Endodermal cell (in vitro differentiated cells): ENCODE results near the gene TRMT10B. TPM values are rescaled to one million over a fixed set of nuclear protein-coding genes. Genes with fewer than 3 reads are reported as not detected.

Experiments used
- DNase-seq: peaks from one replicate; pipeline ENCODE4 v3.0.0-alpha.2; 2017
- H3K27ac ChIP-seq: 2 replicates; pipeline ENCODE4 v1.5.1; 2013; ENCODE audit warnings: mild to moderate bottlenecking, low read depth, low read length, moderate library complexity
- H3K27me3 ChIP-seq: 2 replicates; pipeline ENCODE4 v1.6.1; 2013; ENCODE audit warnings: mild to moderate bottlenecking, low read length, moderate library complexity; ENCODE audit not compliant: insufficient read depth, control insufficient read depth, poor library complexity, severe bottlenecking
- H3K36me3 ChIP-seq: 2 replicates; pipeline ENCODE4 v1.7.0; 2013; ENCODE audit warnings: mild to moderate bottlenecking, low read length, moderate library complexity; ENCODE audit not compliant: control insufficient read depth, insufficient read depth
- H3K4me1 ChIP-seq: one replicate; pipeline ENCODE4 v1.7.0; 2013; ENCODE audit warnings: low read length; ENCODE audit not compliant: control insufficient read depth, insufficient read depth
- H3K4me3 ChIP-seq: 2 replicates; pipeline ENCODE4 v1.5.1; 2013; ENCODE audit warnings: mild to moderate bottlenecking, low read length, moderate library complexity
- H3K9ac ChIP-seq: 2 replicates; pipeline ENCODE4 v1.6.1; 2013; ENCODE audit warnings: mild to moderate bottlenecking, low read length, moderate library complexity; ENCODE audit not compliant: poor library complexity, severe bottlenecking; ENCODE audit errors: extremely low read depth
- H3K9me3 ChIP-seq: 2 replicates; pipeline ENCODE4 v1.6.1; 2013; ENCODE audit warnings: mild to moderate bottlenecking, low read length, moderate library complexity; ENCODE audit not compliant: control insufficient read depth
- H3K27ac Mint-ChIP-seq: 2 replicates; pipeline ENCODE4 v1.8.0; 2020; ENCODE audit warnings: mixed read lengths
- H3K27me3 Mint-ChIP-seq: 2 replicates; pipeline ENCODE4 v1.8.0; 2021; ENCODE audit warnings: mild to moderate bottlenecking, mixed read lengths; ENCODE audit not compliant: insufficient read depth
- H3K36me3 Mint-ChIP-seq: 2 replicates; pipeline ENCODE4 v1.8.0; 2020; ENCODE audit warnings: low read depth, mixed read lengths
- H3K4me1 Mint-ChIP-seq: 2 replicates; pipeline ENCODE4 v1.8.0; 2020; ENCODE audit warnings: mixed read lengths
- H3K4me3 Mint-ChIP-seq: 2 replicates; pipeline ENCODE4 v1.8.0; 2020; ENCODE audit warnings: mild to moderate bottlenecking, moderate library complexity, mixed read lengths
- H3K9me3 Mint-ChIP-seq: 2 replicates; pipeline ENCODE4 v1.8.0; 2020; ENCODE audit warnings: mild to moderate bottlenecking, mixed read lengths
- WGBS, 2 experiments: methylation state at CpG; one replicate each; pipeline versions ENCODE4 v1.1.5 to v1.1.7; 2013; ENCODE audit warnings: missing lambda C conversion rate in 2 of 2, mixed read lengths in 1 of 2; ENCODE audit not compliant: insufficient coverage in 1 of 2, insufficient read length in 1 of 2; 5-methylcytosine and 5-hydroxymethylcytosine counted together
- total RNA-seq, 2 donors: library from RNA; stranded (reverse); fragmentation: NEBNext Ultra II Directional in 1 of 2; extraction: Animal tissue kit (Norgen Biotek cat#: 25700) in 1 of 2; gene quantifications; 2 replicates in 1 of 2; 3 replicates in 1 of 2; pipeline ENCODE4 v1.2.1, GENCODE V29; 2021
- TF ChIP-seq, protein P1 (sequence below): fragments of 200-600 bp; sonication (generic); conservative IDR thresholded peaks from 2 replicates; pipeline ENCODE4 v1.5.0; 2021; ENCODE audit warnings: antibody characterized with exemption, mild to moderate bottlenecking

Gene TRMT10B
- total RNA-seq, 2 donors from 2014 or later: 9.3 to 11.6 TPM

DNA sequence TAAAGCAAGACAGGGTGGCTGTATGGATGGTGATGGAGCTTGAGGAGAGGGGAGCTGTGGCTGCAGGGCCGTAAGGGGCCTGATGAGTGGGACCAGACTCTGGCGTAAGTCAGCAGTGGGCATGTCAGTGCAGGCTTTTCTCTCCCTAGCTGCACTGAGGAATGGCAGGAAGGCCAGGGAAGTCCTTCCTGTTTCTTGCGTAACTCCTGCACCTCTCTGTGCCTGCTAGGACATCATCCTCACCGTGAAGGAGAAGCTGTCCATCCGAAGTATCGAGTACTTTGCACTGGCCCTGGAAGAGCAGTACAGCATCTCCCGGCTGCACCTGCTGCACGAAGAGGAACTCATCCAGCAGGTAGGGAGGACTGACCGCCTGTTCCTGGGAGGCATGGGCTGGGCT is 24.1 kb upstream of the TRMT10B start:
- WGBS, 2 experiments: 95 to 96% methylated on average over 8 to 9 of the region's 9 CpGs
- peaks cover 3% of the 10 kb centered on the region for H3K4me1 Mint-ChIP-seq
- H3K4me3 Mint-ChIP-seq: no peak overlapping the region
- H3K4me1 ChIP-seq: peaks cover 4% of the 10 kb centered on the region
- H3K27ac ChIP-seq: no peak overlapping the region
- H3K9me3 ChIP-seq: no peaks in the 10 kb centered on the region
- no peak overlapping the region for H3K9ac ChIP-seq
- no peak for DNase-seq
- H3K36me3 ChIP-seq: no peaks in the 10 kb centered on the region
- H3K27me3 ChIP-seq: no peaks in the 10 kb centered on the region
- no peaks in the 10 kb centered on the region for H3K9me3 Mint-ChIP-seq
- H3K27me3 Mint-ChIP-seq: peaks cover 8% of the 10 kb centered on the region
- TF ChIP-seq, protein P1, sequence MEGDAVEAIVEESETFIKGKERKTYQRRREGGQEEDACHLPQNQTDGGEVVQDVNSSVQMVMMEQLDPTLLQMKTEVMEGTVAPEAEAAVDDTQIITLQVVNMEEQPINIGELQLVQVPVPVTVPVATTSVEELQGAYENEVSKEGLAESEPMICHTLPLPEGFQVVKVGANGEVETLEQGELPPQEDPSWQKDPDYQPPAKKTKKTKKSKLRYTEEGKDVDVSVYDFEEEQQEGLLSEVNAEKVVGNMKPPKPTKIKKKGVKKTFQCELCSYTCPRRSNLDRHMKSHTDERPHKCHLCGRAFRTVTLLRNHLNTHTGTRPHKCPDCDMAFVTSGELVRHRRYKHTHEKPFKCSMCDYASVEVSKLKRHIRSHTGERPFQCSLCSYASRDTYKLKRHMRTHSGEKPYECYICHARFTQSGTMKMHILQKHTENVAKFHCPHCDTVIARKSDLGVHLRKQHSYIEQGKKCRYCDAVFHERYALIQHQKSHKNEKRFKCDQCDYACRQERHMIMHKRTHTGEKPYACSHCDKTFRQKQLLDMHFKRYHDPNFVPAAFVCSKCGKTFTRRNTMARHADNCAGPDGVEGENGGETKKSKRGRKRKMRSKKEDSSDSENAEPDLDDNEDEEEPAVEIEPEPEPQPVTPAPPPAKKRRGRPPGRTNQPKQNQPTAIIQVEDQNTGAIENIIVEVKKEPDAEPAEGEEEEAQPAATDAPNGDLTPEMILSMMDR: no peak
- no peak overlapping the region for H3K27ac Mint-ChIP-seq
- no peak overlapping the region for H3K4me3 ChIP-seq
- no peaks in the 10 kb centered on the region for H3K36me3 Mint-ChIP-seq

DNA sequence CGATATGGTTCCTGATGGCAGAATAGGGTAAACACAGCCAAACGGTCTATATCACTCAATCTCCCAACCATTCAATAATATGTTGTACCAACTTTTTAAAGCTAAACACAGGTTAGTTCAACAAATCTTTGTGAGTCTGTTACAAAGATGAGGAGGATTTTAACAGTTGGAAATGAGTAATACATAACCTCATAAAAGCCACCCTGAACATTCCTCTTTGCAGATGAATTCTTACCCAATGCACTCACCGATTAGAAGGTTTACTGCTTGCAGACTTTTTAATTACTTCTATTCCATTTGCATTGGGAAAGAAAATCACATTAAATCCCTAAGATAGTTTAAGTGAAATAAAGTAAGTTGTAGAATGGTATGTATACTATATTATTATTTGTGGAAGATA is 23.3 kb upstream of the TRMT10B start:
- no peak overlapping the region for H3K27ac Mint-ChIP-seq
- H3K36me3 ChIP-seq: no peaks in the 10 kb centered on the region
- DNase-seq: no peak
- no peak overlapping the region for H3K27ac ChIP-seq
- H3K4me3 Mint-ChIP-seq: no peak overlapping the region
- H3K9me3 ChIP-seq: no peaks in the 10 kb centered on the region
- H3K27me3 ChIP-seq: no peaks in the 10 kb centered on the region
- no peaks in the 10 kb centered on the region for H3K36me3 Mint-ChIP-seq
- H3K9ac ChIP-seq: no peak overlapping the region
- peaks cover 3% of the 10 kb centered on the region for H3K4me1 Mint-ChIP-seq
- H3K27me3 Mint-ChIP-seq: peaks cover 6% of the 10 kb centered on the region
- peaks cover 4% of the 10 kb centered on the region for H3K4me1 ChIP-seq
- TF ChIP-seq, protein P1: no peak
- 94 to 100% methylated on average over 2 to 3 of the region's 3 CpGs for WGBS, 2 experiments
- H3K9me3 Mint-ChIP-seq: no peaks in the 10 kb centered on the region
- H3K4me3 ChIP-seq: no peak overlapping the region

DNA sequence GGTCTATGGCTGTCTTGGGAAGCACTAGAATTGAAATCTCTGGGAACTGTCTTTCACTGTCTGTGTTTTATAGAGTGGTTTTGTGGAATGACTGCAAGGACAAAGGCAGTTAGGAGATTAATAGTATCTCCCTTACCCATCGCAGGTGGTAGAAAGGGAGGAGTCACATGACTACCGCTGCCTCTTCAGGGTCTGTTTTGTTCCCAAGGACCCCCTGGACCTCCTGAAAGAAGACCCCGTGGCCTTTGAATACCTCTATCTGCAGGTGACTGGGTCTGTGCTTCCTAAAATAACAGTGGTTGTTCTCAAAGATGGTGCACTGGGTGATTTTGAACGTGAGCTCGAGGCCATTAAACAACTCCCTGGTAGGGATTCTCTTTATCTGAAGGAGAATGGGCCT is 22.8 kb upstream of the TRMT10B start:
- Histone ChIP-seq H3K27ac (no peak overlapping the region), H3K4me1 (peaks cover 4% of the 10 kb centered on the region), H3K36me3 (no peaks in the 10 kb centered on the region), H3K9ac (no peak overlapping the region), H3K9me3 (no peaks in the 10 kb centered on the region), H3K4me3 (no peak overlapping the region), H3K27me3 (no peaks in the 10 kb centered on the region)
- 51 to 56% methylated on average over 3 to 5 of the region's 5 CpGs for WGBS, 2 experiments
- Mint-ChIP-seq H3K36me3 (no peaks in the 10 kb centered on the region), H3K27ac (no peak overlapping the region), H3K27me3 (peaks cover 6% of the 10 kb centered on the region), H3K9me3 (no peaks in the 10 kb centered on the region), H3K4me3 (no peak overlapping the region), H3K4me1 (peaks cover 3% of the 10 kb centered on the region)
- no peak for DNase-seq
- TF ChIP-seq, protein P1: no peak
